GM21447 (cell line): ENCODE measurements around the gene LAG3.

ENCODE experiments used
- ATAC-seq: cut with Tn5 transposase; IDR thresholded peaks from one replicate; pipeline ENCODE4 v1.9.1; 2021; ENCODE audit not compliant: unreplicated experiment

The LAG3 gene

DNA sequence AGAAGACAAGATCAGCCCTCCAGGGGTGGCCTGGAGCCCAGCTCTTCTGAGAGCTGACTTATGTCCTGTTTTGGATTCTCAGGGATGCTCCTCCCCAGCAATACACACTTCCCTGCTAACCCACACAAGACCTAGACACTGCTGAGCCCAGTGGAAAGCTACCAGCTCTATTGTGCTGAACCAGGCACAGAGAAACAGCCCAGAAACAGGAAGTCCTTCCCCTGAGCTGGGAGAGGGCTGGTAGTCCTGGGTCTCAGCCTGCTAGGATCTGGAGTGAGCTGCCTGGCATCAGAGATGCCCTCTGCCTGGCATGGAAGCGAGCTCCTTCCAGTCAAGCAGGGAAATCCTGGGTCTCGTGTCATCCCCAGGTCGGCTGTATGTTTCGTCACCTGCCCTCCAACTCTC lies 1.2 kb upstream of the LAG3 start:
- ATAC-seq: no peak

DNA sequence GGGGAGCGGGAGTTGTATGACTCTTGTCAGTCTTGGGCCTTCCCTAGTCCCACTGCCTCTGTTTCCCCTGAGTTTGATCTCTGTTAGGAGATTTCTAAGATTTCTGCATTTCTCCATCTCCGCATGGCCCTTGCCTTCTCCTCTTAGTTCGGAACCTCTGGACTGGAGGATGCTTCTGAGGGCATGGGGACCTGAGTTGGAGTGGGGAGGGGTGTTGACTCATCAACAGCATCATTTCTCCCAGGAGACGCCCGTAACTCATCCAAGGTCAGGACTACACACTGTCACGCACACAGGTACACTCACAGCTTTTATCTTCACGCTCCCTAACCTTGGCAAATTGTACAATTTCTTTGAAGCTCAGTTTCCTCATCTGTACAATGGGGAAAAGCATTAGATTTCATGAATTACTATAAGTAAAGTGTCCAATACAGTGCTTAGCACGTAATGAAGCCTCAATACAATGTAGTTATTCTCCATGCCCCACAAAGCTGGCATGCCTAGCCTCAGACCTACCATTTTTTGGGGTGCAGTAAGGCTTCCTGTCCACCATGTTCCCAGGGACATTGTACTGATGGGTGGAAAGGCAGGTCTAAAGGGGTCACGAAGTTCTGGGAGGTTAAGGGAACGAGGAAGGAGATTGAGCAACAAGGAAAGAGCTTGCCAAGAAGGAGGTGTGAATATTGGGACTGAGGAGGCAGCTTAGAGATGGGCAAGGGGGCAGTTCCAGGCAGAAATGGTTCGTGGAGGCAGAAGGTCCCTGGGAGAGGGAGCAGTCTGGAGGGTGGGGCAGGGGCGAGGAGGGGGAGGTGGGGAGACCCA lies 600 bp upstream of the LAG3 start:
- ATAC-seq: no peak

DNA sequence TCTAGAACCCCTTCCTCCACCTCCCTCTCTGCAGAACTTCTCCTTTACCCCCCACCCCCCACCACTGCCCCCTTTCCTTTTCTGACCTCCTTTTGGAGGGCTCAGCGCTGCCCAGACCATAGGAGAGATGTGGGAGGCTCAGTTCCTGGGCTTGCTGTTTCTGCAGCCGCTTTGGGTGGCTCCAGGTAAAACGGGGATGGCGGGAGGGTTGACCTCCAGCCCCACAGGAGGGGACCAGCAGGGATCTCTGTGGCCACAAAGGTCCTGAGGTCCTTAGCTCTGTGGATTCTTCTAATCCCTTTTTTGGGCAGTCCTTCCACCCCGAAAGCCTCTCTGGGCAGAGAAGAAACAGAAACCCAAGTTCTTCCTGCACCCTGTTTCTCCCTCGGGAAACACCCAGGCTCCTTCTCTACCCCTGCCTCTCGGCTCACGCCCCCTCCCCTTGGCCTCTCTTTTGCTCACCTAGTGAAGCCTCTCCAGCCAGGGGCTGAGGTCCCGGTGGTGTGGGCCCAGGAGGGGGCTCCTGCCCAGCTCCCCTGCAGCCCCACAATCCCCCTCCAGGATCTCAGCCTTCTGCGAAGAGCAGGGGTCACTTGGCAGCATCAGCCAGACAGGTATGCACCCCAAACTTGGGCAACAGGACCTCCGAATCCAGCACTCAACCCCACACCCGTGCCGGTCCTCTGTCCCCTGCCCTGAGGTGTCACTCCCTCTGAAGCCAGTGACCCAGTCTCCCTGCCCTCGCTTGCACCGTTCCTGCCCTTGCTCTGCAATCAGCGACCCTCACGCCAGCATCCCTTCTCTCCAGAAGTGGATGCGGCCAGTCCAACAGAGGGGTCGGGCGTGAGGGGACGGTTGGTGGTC lies 638 bp downstream of the LAG3 start:
- ATAC-seq: no peak

DNA sequence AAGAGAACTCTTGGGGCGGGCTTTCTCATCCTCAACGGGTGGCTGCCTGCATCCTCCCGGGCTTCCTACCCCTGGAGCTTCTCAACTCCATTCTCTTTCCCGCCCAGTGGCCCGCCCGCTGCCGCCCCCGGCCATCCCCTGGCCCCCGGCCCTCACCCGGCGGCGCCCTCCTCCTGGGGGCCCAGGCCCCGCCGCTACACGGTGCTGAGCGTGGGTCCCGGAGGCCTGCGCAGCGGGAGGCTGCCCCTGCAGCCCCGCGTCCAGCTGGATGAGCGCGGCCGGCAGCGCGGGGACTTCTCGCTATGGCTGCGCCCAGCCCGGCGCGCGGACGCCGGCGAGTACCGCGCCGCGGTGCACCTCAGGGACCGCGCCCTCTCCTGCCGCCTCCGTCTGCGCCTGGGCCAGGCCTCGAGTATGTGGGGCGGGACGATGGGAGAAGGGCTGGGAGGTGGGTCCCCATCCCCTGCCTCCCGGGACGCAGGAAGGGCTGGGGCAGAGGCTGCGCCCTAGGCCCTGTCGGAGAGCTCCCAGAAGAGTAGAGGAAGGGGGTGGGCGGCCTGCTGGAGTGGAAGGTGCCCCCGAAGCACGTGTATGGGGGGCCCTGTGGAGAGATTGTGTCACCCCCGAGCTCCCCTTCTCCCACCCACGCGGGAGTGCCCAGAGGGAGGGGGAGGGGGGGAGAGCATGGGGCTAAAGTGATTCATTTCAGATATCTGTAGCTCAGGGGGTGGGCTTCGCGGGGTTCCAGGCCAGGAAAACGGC lies 1.5 kb downstream of the LAG3 start:
- no peak for ATAC-seq

DNA sequence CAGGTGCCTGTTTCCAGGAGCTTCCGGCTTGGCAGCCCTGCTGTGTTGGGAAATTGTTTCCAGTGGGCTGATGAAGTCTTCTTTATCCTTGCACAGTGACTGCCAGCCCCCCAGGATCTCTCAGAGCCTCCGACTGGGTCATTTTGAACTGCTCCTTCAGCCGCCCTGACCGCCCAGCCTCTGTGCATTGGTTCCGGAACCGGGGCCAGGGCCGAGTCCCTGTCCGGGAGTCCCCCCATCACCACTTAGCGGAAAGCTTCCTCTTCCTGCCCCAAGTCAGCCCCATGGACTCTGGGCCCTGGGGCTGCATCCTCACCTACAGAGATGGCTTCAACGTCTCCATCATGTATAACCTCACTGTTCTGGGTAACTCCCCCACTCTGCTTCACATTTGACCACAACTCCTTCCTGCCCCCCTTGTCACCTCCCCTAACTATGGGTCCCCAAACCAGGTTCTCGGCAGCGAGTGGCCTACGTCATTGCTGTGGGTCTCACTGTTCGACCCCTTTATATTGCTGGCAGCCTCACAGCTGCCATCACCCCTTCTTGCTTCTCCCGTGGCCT lies 2.3 kb downstream of the LAG3 start:
- no peak for ATAC-seq

DNA sequence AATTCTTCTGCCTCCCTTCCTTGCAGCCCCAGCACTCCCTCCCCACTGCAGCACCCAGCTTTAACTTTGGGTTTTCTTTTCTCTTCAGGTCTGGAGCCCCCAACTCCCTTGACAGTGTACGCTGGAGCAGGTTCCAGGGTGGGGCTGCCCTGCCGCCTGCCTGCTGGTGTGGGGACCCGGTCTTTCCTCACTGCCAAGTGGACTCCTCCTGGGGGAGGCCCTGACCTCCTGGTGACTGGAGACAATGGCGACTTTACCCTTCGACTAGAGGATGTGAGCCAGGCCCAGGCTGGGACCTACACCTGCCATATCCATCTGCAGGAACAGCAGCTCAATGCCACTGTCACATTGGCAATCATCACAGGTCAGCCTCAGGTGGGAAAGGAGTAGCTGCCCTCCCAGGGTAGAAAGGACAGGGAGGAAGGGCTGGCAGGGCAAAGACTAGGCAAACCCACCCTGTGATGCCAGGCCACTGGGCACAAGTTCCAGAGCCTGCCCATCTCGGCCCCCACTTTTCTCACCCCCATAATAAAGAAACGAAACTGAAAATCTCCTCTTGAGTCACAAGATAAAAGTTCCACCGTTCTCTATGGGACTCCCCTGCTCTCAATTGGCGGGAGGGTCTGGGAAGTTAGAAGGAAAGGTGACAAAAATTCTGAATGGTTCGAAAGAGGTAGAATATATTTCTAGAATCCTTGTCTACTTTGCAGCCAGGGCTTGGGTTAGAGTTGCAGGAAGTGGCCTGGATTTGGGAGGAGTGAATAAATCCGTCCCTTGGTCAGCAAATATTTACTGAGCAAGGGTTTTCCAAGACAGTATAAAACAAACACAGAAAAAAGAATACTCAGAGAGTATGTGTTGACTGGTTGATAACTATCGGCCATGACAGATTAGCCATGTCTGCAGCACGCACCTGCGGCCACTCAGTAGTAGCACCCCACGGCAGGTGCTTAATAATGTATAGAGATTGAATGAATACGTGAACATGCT lies 3.2 kb downstream of the LAG3 start:
- no peak for ATAC-seq

DNA sequence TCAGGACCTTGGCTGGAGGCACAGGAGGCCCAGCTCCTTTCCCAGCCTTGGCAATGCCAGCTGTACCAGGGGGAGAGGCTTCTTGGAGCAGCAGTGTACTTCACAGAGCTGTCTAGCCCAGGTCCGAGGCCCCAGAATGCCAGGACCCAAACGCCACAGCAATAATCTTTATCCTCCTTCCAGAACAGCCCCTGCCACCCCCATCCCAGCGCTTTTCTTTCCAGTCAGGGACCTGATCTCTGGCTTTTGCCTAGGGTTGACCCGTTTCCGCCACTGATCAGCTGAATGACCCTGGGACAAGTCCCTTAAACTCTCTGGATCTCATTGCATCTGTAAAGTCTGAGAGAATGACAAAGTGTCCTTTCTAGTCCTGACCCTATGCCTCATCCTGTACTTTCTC lies 5.1 kb downstream of the LAG3 start:
- ATAC-seq: no peak

DNA sequence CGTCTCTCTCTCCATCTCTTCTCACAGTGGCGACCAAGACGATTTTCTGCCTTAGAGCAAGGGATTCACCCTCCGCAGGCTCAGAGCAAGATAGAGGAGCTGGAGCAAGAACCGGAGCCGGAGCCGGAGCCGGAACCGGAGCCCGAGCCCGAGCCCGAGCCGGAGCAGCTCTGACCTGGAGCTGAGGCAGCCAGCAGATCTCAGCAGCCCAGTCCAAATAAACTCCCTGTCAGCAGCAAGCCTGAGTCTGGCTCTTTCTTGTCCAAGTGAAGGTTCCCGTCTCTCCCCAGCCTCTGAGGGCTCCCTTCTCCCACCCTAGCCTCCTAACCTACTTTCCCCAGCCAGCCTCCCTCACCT lies 5.9 kb downstream of the LAG3 start:
- ATAC-seq: no peak

DNA sequence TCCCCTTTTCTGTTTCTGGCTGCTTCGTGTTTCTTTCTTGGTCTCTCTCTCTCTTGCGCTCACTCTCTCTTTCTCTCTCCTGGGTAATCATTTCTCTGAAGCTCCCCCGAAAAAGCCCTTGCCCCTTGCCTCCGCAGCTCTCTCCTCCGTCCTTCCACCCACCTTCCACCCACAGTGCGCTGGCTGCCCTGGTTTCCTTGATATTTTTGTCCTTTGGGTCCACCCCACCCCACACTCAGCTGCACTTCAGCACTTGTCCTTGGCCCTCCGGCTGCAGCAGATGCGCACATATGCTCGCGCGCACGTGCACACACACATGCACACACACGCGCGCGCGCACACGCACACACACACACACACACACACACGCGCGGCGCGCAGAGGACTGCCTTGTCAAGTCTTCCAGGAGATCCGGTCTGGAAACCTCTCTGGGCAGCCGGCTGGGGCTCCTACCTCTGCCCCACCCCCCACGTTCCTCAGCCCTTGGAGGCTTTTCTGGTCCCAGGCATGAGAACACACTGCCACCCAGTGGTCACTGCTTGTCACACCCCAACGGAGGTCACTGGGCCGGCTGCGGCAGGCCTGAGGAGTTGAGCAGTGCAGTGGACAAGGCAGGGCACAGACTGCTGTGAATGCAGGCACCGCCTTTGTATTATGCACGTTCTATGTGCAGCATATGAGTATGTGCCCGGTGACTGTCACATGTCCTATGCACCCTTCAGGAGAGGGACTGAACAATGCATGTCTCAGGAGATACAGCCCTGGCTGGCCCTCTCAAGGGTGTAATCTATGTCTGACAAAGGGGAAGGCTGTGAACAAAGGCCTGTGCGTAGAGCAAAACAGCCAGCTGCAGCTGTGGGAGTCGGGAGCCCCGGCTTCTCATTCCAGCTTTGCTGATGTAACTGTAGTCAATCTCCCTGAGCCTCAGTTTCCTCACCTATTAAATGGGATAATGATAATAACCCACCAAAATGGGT lies 6.5 kb downstream of the LAG3 start:
- ATAC-seq: peak; percentile 78

DNA sequence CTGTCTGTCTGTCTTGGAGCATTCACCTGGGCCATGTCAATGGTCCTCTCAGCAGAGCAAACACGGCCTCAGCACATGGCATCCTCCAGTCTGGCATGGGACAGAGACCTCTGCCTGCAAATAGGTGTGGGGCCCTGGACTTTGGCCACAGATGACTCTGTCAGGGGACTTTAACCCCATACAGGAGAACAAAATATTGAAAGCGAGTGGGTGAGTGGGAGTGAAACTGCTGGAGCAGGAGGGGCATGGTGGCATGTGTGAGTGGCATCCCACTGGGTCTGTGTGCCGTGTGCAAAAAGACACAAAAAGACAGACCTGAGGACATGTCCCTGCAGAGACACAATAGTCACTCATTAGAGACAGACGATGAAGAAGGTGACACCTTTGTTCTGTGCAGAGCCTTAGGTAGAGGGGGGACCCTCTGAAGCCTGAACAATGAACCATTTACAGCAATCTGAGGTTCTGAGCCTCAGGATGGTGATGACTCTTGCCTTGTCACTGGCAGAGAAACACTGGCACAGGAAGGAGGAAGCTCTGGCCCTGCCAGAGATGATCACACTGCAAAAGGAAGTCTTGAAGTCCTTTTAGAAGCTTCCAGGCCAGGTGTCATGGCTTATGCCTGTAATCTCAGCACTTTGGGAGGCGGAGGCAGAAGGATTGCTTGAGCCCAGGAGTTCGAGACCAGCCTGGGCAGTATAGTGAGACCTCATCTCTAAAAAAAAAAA lies 7.5 kb downstream of the LAG3 start:
- no peak for ATAC-seq

DNA sequence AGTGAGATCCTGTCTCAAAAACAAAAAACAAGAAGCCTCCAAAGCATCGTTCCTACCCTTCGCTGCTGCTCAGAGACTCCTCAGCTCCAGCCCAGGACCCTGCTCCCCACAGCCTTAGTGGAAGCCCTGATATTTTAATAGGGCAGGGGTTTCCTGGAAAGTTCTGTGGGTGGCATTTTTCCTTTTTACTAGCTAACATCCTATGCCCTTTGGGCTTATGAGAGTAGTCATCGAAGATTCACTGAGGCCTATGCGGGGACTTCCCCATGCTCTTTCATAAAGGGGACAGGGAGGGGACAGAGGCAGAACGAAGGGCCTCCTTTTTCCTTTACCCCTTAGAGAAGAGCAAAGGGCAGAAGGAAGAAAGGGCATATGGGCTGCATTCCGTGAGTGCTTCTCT lies 8.3 kb downstream of the LAG3 start:
- no peak for ATAC-seq

DNA sequence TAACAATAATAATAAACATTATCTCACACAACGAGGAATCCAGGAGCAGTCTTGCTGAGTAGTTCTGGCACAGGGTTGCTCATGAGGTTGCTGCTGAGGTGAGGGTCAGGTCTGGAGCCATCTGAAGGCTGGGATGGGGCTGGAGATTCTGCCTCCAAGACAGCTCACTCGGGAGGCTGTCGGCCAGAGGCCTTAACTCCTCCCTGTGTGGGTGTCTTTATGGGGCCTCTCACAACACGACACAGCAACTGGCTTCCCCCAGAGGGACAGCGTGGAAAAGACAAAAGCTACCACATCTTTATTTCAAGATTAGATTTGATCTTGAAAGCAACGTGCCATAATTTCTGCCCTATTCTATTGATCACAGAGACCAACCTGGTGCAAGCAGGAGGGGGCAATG lies 9.8 kb downstream of the LAG3 start:
- ATAC-seq: no peak

DNA sequence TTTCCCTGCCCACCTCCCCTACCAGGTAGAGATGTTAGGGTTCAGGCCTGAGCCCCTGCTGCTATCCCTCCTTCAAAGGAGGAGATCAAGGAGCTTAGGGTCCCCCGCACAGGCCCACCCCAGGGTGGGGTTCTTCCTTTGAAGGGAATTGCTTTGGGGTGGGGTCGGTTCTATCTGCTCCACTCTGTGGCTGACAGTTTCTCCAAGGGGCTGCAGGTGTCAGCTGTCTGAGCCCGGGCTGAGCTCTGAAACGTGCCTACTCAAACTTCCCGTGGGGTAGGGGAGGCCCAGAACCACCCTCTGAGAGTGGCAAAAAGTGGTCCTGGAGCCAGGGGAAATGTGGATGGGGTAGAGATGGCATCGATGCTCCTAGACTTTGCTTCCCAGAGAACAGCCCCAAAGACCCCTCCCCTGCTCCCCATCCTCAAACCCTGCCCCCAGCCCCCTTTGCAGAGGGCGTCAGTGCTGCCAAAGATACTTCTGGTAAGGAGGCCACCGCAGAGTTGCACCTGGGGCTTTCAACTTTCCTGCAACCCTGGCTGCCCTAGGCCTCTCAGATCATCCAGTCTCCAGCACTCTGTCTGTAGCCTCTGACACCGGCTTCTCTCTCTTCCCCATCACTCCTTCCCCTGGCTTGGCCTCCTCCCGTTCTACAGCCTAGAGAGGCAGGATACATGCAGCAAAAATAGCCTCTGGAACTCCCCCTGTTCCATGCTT lies 10.7 kb downstream of the LAG3 start:
- ATAC-seq: no peak

DNA sequence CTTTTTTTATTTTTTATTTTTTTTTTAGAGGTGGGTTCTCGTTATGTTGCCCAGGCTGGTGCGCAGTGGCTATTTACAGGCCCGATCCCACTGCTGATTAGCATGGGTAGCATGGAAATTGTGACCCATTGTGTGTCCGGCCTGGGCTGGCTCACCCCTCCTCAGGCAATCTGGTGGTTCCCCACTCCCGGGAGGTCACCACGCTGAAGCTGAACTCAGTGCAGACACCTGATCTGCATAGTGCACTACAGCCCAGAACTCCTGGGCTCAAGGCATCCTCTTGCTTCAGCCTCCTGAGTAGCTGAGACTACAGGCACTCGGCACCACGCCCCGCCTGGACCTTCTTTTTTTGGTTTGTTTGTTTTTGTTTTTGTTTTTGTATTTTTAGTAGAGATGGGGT lies 11.5 kb downstream of the LAG3 start:
- ATAC-seq: no peak

DNA sequence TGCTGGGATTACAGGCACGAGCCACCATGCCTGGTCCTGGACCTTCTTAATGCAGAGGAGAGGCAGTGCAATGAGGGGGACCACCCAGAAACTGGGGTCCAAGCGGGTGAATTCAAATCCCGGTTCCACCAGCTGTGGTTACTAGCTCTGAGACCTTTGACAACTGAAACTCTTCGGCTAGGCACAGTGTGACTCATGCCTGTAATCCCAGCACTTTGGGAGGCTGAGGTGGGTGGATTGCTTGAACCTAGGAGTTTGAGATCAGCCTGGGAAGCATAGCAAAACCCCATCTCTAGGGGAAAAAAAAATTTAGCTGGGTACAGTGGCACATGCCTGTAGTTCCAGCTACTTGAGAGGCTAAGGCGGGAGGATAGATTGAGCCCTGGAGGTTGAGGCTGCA lies 12.0 kb downstream of the LAG3 start:
- no peak for ATAC-seq

DNA sequence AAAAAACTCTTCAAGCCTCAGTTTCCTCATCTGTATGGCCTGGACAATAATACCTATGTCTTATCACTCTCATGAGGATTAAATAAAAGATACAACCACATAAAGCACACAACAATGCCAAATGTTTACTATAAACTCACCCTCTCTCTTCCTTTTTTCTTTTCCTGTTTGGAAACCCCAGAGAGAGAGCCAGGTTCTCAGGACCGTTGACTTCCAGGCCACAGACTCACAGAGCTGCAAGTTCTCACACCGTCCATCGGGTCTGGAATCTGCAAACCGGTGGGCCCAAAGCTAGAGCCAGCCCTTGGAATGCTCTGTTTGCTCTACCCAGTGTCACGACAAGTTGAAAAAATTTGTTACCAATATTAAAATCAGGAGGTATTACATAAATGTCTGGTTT lies 12.4 kb downstream of the LAG3 start:
- ATAC-seq: no peak

DNA sequence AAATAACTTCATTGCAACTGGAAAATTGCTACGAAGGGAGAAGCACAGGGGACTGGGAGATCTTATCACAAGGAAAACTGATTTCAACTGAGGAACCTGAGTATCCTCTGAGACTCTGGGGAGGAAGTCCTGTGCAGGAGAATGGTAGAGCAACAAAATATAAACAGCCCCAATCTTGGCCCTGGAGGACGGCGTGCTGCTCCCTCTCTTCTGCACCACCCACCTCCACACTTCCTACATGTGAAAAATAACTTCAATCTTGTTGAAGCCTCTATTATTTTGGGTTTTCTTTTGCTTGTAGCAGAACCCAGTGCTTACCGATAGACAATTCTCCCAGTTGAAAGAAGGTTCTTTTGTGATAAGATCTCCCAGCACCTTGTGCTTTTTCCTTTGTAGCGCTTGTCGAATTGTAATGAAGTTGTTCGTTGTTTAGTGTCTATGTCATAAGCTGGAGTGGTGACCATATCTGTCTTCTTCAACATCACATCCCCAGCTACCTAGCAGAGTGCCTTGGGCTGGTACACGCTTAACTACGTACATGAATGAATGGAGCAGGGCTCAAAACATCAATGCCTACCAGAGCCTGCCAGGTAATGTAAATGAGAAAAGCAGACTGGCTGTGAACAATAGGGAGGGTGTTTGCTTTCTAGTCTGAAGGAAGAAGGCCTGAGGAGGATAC lies 14.2 kb downstream of the LAG3 start:
- no peak for ATAC-seq
